Sigmoid colon (tissue), 7 donors: ENCODE results near the gene COL5A2. TPM values are rescaled to one million over a fixed set of nuclear protein-coding genes. Genes with fewer than 3 reads are reported as not detected.

Source experiments
- DNase-seq: peaks from one replicate; pipeline ENCODE4 v3.0.0-alpha.2; 2019
- H3K27ac ChIP-seq, 4 donors: fragments of 200-600 bp; sonication (generic); one replicate each; pipeline ENCODE4 v1.5.1; 2016 to 2019; ENCODE audit warnings: mild to moderate bottlenecking in 1 of 4
- H3K27me3 ChIP-seq, 3 donors: fragments of 200-600 bp; sonication (generic); one replicate each; pipeline ENCODE4 v1.5.1; 2019; ENCODE audit warnings: mild to moderate bottlenecking in 1 of 3
- H3K36me3 ChIP-seq, 4 donors: fragments of 200-600 bp; sonication (generic); one replicate each; pipeline ENCODE4 v1.5.1; 2016 to 2019
- H3K4me1 ChIP-seq, 4 donors: fragments of 200-600 bp; sonication (generic); one replicate each; pipeline ENCODE4 v1.5.1; 2017 to 2019
- H3K4me3 ChIP-seq, 4 donors: fragments of 200-600 bp; sonication (generic); one replicate each; pipeline ENCODE4 v1.5.1; 2017 to 2019; ENCODE audit warnings: mild to moderate bottlenecking in 2 of 4, moderate library complexity in 1 of 4
- H3K9me3 ChIP-seq, 4 donors: fragments of 200-600 bp in 3 of 4; sonication (generic) in 3 of 4; one replicate each; pipeline versions ENCODE4 v1.5.1 to v1.6.1; 2013 to 2019
- EP300 ChIP-seq, 4 donors: sonication (generic); formaldehyde crosslinking; IDR thresholded peaks; one replicate each; pipeline ENCODE4 v1.6.1; 2017; ENCODE audit warnings: antibody characterized with exemption in 4 of 4
- POLR2A ChIP-seq, 2 donors: fragments of 450-650 bp; IDR thresholded peaks; one replicate each; pipeline ENCODE4 v1.6.1; 2016; ENCODE audit warnings: antibody characterized with exemption in 2 of 2, mild to moderate bottlenecking in 2 of 2, moderate library complexity in 2 of 2
- POLR2AphosphoS5 ChIP-seq, 4 donors: sonication (generic); formaldehyde crosslinking; IDR thresholded peaks; one replicate each; pipeline ENCODE4 v1.6.1; 2017; ENCODE audit warnings: antibody characterized with exemption in 4 of 4
- WGBS, 2 donors: extraction: QIAGEN DNeasy Blood & Tissue Kit; methylation state at CpG; one replicate each; pipeline ENCODE4 v1.1.7; 2013; 5-methylcytosine and 5-hydroxymethylcytosine counted together
- intact Hi-C: fragments of 100-400 bp; cut with DNase I; formaldehyde crosslinking; loops from one replicate; pipeline ENCODE4 v1.15.1; 2023
- polyA plus RNA-seq, 3 donors: library from polyadenylated mRNA; stranded (reverse); fragments of 200-250 nt; gene quantifications; one replicate each; pipeline ENCODE4 v1.2.3, GENCODE V29; 2013
- total RNA-seq, 4 donors: library from RNA; depleted of rRNA; stranded (reverse); fragments of >200 nt; gene quantifications; one replicate each; pipeline ENCODE4 v1.1.0, GENCODE V29; 2016
- TF ChIP-seq, protein P1 (sequence below), 4 experiments: fragments of 450-650 bp in 3 of 4; fragments of 200-600 bp in 1 of 4; IDR thresholded peaks; one replicate each; pipeline ENCODE4 v1.5.1; 2016 to 2019; ENCODE audit warnings: antibody characterized with exemption in 4 of 4, mild to moderate bottlenecking in 3 of 4, moderate library complexity in 2 of 4
- donor health status: healthy with polysubstance abuse.
- donor health status: Bipolar disorder and iron deficiency.
- donor health status: healthy.

COL5A2 gene
- total and polyA plus RNA-seq, 7 donors, result 3.6 to 164 (median 60.9) TPM

DNA sequence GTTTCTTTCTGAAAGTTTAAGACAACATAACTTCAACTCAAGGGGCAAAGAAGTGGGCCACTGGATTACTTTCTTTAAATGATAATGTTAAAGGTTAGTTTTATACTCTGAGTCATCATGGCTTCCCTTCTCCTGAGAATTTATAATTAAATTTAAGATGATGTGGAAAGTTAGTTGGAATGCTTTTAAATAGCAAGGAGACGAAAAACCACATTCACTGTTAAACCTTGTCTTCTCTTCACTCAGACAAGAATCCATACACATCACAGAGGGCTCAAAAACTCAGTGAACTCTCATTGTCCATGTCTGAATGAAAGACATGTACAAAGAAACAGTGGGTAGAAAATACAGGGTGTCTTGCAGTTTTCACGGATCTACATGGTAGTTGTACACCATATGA is 65.6 kb downstream of the COL5A2 start:
- H3K27me3 ChIP-seq, result no peaks in the 10 kb centered on the region
- H3K36me3 ChIP-seq, result peaks cover 0 to 14% (median under 1%) of the 10 kb centered on the region in 4 donors
- 79 to 85% methylated on average over 2 of the region's 2 CpGs for WGBS, 2 donors
- peaks cover 0 to 42% (median 35%) of the 10 kb centered on the region in 4 donors for H3K4me1 ChIP-seq
- H3K9me3 ChIP-seq, result no peaks in the 10 kb centered on the region
- intact Hi-C loops, result no loop called here
- H3K4me3 ChIP-seq, result no peak overlapping the region
- DNase-seq, result no peak
- no peak overlapping the region for H3K27ac ChIP-seq
- no peak for TF ChIP-seq POLR2A (IDR thresholded peaks at IDR 0.05)
- TF ChIP-seq POLR2AphosphoS5 (IDR thresholded peaks at IDR 0.05), result no peak
- no peak for TF ChIP-seq EP300 (IDR thresholded peaks at IDR 0.05)

DNA sequence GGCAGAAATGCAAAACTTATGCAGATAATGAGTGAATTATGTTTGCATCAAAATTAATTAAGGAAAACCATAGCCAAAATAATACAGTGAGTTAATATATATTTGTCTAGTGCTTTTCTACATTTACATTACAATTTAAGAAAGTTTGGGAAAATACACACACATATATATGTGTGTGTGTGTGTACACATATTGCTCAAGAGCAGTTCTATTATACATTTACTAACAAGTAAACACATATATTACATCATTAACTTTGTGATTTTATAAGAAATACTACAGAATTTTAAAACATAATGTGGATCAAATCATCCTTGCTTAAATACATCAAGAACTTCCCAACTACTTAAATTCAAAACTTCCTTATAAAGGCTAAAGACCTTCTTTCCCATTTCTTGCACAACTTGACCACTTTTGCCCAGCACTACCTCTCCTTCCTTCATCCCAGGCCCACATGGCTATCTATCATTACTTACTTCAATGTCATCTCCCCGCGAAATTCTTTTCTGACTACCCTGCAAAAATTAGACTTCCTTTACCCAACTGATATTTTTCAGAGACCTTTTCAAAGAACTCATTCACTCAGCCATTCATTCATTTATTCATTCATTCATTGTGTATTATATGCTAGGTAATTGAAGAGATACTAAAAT is 68.4 kb downstream of the COL5A2 start:
- intact Hi-C loops, result no loop called here
- H3K4me1 ChIP-seq, result peaks cover 0 to 27% (median 17%) of the 10 kb centered on the region in 4 donors
- DNase-seq, result no peak
- H3K4me3 ChIP-seq, result no peak overlapping the region
- no peaks in the 10 kb centered on the region for H3K27me3 ChIP-seq
- TF ChIP-seq, protein P1, sequence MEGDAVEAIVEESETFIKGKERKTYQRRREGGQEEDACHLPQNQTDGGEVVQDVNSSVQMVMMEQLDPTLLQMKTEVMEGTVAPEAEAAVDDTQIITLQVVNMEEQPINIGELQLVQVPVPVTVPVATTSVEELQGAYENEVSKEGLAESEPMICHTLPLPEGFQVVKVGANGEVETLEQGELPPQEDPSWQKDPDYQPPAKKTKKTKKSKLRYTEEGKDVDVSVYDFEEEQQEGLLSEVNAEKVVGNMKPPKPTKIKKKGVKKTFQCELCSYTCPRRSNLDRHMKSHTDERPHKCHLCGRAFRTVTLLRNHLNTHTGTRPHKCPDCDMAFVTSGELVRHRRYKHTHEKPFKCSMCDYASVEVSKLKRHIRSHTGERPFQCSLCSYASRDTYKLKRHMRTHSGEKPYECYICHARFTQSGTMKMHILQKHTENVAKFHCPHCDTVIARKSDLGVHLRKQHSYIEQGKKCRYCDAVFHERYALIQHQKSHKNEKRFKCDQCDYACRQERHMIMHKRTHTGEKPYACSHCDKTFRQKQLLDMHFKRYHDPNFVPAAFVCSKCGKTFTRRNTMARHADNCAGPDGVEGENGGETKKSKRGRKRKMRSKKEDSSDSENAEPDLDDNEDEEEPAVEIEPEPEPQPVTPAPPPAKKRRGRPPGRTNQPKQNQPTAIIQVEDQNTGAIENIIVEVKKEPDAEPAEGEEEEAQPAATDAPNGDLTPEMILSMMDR (IDR thresholded peaks at IDR 0.05), result no peak
- TF ChIP-seq EP300 (IDR thresholded peaks at IDR 0.05) (no peak), POLR2AphosphoS5 (IDR thresholded peaks at IDR 0.05) (no peak), POLR2A (IDR thresholded peaks at IDR 0.05) (no peak)
- no peaks in the 10 kb centered on the region for H3K9me3 ChIP-seq
- H3K27ac ChIP-seq, result no peak overlapping the region
- H3K36me3 ChIP-seq, result peaks cover 0 to 24% (median 4%) of the 10 kb centered on the region in 4 donors
- 92 to 94% methylated on average over 2 of the region's 2 CpGs for WGBS, 2 donors

DNA sequence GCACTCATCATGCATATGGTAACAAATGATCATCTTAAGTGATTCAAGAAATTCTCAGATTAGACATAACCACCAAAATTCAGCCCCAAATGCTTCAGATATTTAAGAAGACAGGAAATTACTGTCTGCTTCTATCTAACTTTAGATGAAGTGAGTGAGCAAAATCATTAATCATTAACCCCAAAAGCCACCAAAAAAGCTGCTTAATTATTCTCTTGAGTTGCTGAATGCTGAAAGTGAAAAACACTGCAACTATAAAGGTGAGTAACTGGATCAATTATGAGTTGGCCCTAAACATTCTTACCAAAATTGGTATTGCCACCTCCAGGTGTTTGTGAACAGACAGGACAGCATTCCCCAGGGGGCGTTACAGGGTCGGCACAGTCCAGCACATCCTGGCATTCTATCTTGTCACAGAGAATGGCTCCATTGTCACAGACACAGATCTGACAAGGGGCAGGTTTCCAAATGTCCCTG is 69.6 kb downstream of the COL5A2 start:
- intact Hi-C loops, result no loop called here
- DNase-seq, result no peak
- Histone ChIP-seq H3K36me3 (peaks cover 0 to 24% (median 4%) of the 10 kb centered on the region in 4 donors), H3K27ac (no peak overlapping the region), H3K9me3 (no peaks in the 10 kb centered on the region), H3K4me1 (peaks cover 0 to 27% (median 5%) of the 10 kb centered on the region in 4 donors), H3K27me3 (no peaks in the 10 kb centered on the region), H3K4me3 (no peak overlapping the region)
- TF ChIP-seq EP300 (IDR thresholded peaks at IDR 0.05) (no peak), POLR2A (IDR thresholded peaks at IDR 0.05) (no peak), POLR2AphosphoS5 (IDR thresholded peaks at IDR 0.05) (no peak)
- TF ChIP-seq, protein P1 (IDR thresholded peaks at IDR 0.05), result no peak
- WGBS, 2 donors, result 48 to 73% methylated on average over 2 of the region's 2 CpGs

DNA sequence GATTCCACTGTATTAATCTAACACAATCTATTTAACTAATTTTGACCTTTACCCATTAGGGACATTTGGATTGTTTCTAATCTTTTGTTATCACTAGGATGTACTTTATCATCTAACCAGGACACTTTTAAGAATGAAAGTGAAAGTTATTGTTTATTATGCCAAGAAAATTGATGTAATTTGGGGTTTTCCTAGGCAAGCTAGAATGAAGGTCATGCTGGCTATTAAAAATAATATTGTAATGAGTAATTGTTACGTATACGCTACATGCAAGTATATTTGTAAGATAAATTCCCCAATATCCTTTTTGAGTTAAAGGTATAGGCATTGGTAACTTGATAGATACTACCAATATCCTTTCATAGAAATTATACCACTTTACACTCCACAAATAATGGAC is 74.6 kb downstream of the COL5A2 start:
- Histone ChIP-seq H3K4me1 (peaks cover 0 to 48% (median 0%) of the 10 kb centered on the region in 4 donors), H3K4me3 (no peak overlapping the region), H3K36me3 (peaks cover 0 to 29% (median 4%) of the 10 kb centered on the region in 4 donors), H3K27me3 (no peaks in the 10 kb centered on the region), H3K27ac (peak overlapping the region in 2 of 4 donors; percentile 5 to 52), H3K9me3 (no peaks in the 10 kb centered on the region)
- intact Hi-C loops, result no loop called here
- 64 to 78% methylated on average over 2 of the region's 2 CpGs for WGBS, 2 donors
- no peak for DNase-seq
- no peak for TF ChIP-seq EP300 (IDR thresholded peaks at IDR 0.05)
- TF ChIP-seq, protein P1 (IDR thresholded peaks at IDR 0.05), result no peak
- no peak for TF ChIP-seq POLR2A (IDR thresholded peaks at IDR 0.05)
- TF ChIP-seq POLR2AphosphoS5 (IDR thresholded peaks at IDR 0.05), result no peak

DNA sequence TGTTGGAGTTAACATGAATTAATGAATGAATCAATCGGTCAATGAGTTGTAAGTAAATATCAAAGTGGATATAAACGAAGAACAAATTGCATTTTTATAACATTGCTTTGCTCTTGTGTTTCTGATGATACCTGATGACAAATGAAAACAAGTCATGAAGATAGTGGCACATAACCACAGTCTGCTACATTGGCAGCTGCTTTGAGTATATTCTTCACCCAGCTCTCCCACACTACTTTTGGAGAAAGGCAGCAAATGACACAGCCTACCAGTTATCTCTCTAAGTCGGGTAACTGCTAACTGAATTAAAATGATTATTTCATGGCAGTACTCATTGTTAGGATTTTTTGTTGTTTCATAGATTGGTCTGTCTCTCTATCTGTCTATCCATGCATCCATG is 76.8 kb downstream of the COL5A2 start:
- no peak for DNase-seq
- intact Hi-C loops, result no loop called here
- no peaks in the 10 kb centered on the region for H3K9me3 ChIP-seq
- H3K36me3 ChIP-seq, result peaks cover 0 to 15% (median 0%) of the 10 kb centered on the region in 4 donors
- peaks cover 0 to 51% (median 2%) of the 10 kb centered on the region in 4 donors for H3K4me1 ChIP-seq
- H3K27me3 ChIP-seq, result no peaks in the 10 kb centered on the region
- H3K4me3 ChIP-seq, result no peak overlapping the region
- no peak overlapping the region for H3K27ac ChIP-seq
- TF ChIP-seq EP300 (IDR thresholded peaks at IDR 0.05), result no peak
- no peak for TF ChIP-seq POLR2AphosphoS5 (IDR thresholded peaks at IDR 0.05)
- no peak for TF ChIP-seq POLR2A (IDR thresholded peaks at IDR 0.05)
- TF ChIP-seq, protein P1 (IDR thresholded peaks at IDR 0.05), result no peak
- 72 to 87% methylated on average over 3 of the region's 3 CpGs for WGBS, 2 donors
